ENCODE results near the gene PMFBP1.

PMFBP1 gene

GRCh38 chr16:72172105-72173034 is at the start of gene PMFBP1:
PMFBP1 (minus strand) TSS chr16:72172155; CDS start chr16:72171208, 947 bp downstream.
- DNase-seq: no peak

- no peak for DNase-seq
Observed at GRCh38 chr16:72221630-72222024, 49.7 kb upstream of the PMFBP1 start.

GRCh38 chr16:72220875-72221629 is 49.1 kb upstream of the PMFBP1 start:
- no peak for DNase-seq

GRCh38 chr16:72219282-72219681 is 47.3 kb upstream of the PMFBP1 start:
- DNase-seq: no peak

- DNase-seq: no peak
Observed at GRCh38 chr16:72216767-72217166, 44.8 kb upstream of the PMFBP1 start.

GRCh38 chr16:72214821-72215220 is 42.9 kb upstream of the PMFBP1 start:
- DNase-seq: no peak

GRCh38 chr16:72211110-72211509 is 39.2 kb upstream of the PMFBP1 start:
- no peak for DNase-seq

- no peak for DNase-seq
Observed at GRCh38 chr16:72210555-72210954, 38.6 kb upstream of the PMFBP1 start.

- DNase-seq: no peak
Observed at GRCh38 chr16:72210072-72210471, 38.1 kb upstream of the PMFBP1 start.

GRCh38 chr16:72206299-72206698 is 34.3 kb upstream of the PMFBP1 start:
- no peak for DNase-seq

- DNase-seq: no peak
Observed at GRCh38 chr16:72203401-72203800, 31.4 kb upstream of the PMFBP1 start.

- DNase-seq: no peak
Observed at GRCh38 chr16:72202014-72202413, 30.1 kb upstream of the PMFBP1 start.

- no peak for DNase-seq
Observed at GRCh38 chr16:72201387-72201786, 29.4 kb upstream of the PMFBP1 start.

- no peak for DNase-seq
Observed at GRCh38 chr16:72199761-72200337, 27.9 kb upstream of the PMFBP1 start.

- DNase-seq: no peak
Observed at GRCh38 chr16:72198771-72199201, 26.8 kb upstream of the PMFBP1 start.

- no peak for DNase-seq
Observed at GRCh38 chr16:72198021-72198711, 26.2 kb upstream of the PMFBP1 start.

GRCh38 chr16:72197545-72197944 is 25.6 kb upstream of the PMFBP1 start:
- DNase-seq: no peak

- no peak for DNase-seq
Observed at GRCh38 chr16:72195609-72196008, 23.7 kb upstream of the PMFBP1 start.

GRCh38 chr16:72191551-72191950 is 19.6 kb upstream of the PMFBP1 start:
- no peak for DNase-seq

- DNase-seq: no peak
Observed at GRCh38 chr16:72189865-72190371, 18.0 kb upstream of the PMFBP1 start.

GRCh38 chr16:72188541-72188940 is 16.6 kb upstream of the PMFBP1 start:
- no peak for DNase-seq

GRCh38 chr16:72187551-72187950 is 15.6 kb upstream of the PMFBP1 start:
- DNase-seq: no peak

GRCh38 chr16:72182976-72183375 is 11.0 kb upstream of the PMFBP1 start:
- DNase-seq: no peak
